GM18526 (cell line): ENCODE results near the gene PGAP3.

Source experiments
- POLR2A ChIP-seq: IDR thresholded peaks from 3 replicates; pipeline ENCODE4 v1.6.1; 2011; ENCODE audit not compliant: insufficient read length; ENCODE audit errors: extremely low read depth

Gene PGAP3

GRCh38 chr17:39648616-39649366 lies 39.1 kb downstream of the PGAP3 start:
- no peak for TF ChIP-seq POLR2A

GRCh38 chr17:39647256-39647655 lies 40.6 kb downstream of the PGAP3 start:
- no peak for TF ChIP-seq POLR2A

- no peak for TF ChIP-seq POLR2A
These were observed 44.6 kb downstream of the PGAP3 start for GRCh38 chr17:39643271-39643670.

GRCh38 chr17:39642291-39643074 lies 45.4 kb downstream of the PGAP3 start:
- no peak for TF ChIP-seq POLR2A

DNA sequence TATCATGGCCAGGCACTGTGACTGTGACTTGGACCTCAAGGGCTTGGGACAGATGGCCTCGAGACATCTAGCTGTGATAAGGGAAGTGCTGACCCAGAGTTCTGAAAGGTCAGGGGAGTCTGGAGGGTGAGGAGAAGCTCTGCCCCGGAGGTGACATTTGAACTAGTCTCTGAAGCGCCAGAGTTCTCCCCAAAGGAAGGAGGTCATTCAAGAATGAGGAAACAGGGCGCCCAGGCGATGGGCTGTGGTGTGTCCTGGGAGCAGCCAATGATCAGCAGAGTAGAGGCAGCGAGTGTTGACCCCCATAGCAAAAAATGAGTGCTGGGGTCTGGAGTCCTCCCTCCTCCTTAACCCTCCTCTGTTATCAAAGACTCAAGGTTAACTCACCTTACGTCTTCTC lies 46.0 kb downstream of the PGAP3 start:
- no peak for TF ChIP-seq POLR2A

GRCh38 chr17:39641097-39641496 lies 46.8 kb downstream of the PGAP3 start:
- TF ChIP-seq POLR2A, result no peak

GRCh38 chr17:39640591-39641031 lies 47.2 kb downstream of the PGAP3 start:
- no peak for TF ChIP-seq POLR2A

- TF ChIP-seq POLR2A, result no peak
These were observed 48.0 kb downstream of the PGAP3 start for GRCh38 chr17:39639566-39640458.

GRCh38 chr17:39639043-39639442 lies 48.8 kb downstream of the PGAP3 start:
- TF ChIP-seq POLR2A, result no peak

DNA sequence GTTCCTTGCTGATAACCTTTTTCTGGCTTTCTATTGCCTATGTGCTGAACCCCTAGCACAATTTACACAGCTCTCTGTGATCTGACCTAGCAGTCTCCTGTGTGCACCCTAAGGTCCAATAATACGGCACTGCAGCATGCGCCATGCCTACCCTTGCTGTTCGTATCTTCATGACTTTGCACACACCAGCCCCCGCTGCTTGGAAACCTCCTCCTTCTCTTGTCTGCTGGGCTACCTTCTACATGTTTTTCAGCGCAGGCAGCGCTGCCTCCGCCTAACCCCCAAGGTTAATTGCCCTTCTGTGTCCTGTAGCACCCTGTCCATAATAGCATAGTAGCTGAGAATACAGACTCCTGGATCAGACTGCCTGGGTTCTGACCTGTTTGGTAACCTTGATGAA lies 49.5 kb downstream of the PGAP3 start:
- TF ChIP-seq POLR2A, result no peak

- peak; percentile 67 for TF ChIP-seq POLR2A
These were observed 50.7 kb downstream of the PGAP3 start, which contains the start of gene STARD3 for GRCh38 chr17:39636927-39637736. TSS of gene STARD3 (plus strand) at chr17:39637144. CDS start at chr17:39653532, 16,388 bp downstream.

DNA sequence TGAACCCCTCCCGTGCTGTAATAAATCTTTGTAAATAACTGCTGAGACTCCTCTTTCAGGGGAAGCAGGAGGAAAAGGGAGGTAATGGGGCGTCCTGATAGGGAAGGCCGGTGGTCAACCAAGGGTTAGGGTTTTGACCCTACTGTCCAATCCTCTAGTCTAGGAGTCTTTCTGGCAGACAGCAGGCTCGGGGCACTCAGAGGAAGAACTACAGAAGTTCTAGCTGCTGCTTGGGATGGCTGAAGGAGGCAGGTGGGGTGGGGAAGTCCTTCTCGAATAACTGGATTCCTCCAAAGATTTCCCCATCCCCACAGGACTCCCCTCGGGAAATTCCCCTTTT lies 51.3 kb downstream of the PGAP3 start:
- TF ChIP-seq POLR2A, result no peak

- no peak for TF ChIP-seq POLR2A
These were observed 52.2 kb downstream of the PGAP3 start for GRCh38 chr17:39635614-39636176.

GRCh38 chr17:39634384-39634871 lies 53.4 kb downstream of the PGAP3 start:
- no peak for TF ChIP-seq POLR2A

GRCh38 chr17:39633570-39634183 lies 54.2 kb downstream of the PGAP3 start:
- TF ChIP-seq POLR2A, result no peak
